HG02623 (cell line): Measurements from ENCODE around the gene HSD17B1.
"Not testable (repeated sequence)": the region's sequence is repeated elsewhere in the genome, so short reads cannot be mapped to it uniquely, and the experiment has no call there.

Experiments
- ATAC-seq: cut with Tn5 transposase; IDR thresholded peaks from one replicate; pipeline ENCODE4 v1.9.1; 2021; ENCODE audit warnings: moderate library complexity; ENCODE audit not compliant: unreplicated experiment

Gene HSD17B1, protein sequence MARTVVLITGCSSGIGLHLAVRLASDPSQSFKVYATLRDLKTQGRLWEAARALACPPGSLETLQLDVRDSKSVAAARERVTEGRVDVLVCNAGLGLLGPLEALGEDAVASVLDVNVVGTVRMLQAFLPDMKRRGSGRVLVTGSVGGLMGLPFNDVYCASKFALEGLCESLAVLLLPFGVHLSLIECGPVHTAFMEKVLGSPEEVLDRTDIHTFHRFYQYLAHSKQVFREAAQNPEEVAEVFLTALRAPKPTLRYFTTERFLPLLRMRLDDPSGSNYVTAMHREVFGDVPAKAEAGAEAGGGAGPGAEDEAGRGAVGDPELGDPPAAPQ

DNA sequence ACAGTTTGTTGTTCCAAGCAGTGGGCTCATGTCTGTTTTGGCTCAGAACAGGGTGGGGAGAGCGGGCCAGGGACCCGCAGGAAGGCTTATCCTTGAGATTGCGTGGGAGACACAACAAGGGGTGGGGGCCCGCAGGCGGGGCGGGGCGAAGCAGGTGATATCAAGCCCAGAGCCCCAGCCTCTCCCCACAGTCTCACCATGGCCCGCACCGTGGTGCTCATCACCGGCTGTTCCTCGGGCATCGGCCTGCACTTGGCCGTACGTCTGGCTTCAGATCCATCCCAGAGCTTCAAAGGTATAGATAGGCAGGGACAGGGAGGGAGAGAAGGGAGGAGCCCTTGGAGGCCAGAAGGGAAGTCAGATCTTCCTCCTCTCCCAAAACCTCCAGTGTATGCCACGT is at the start of gene HSD17B1:
Gene HSD17B1 (plus strand): TSS at position 188 of the 400 bp plus-strand sequence. CDS start 11 bp downstream, at position 199.
- not testable (repeated sequence) for ATAC-seq

GRCh38 chr17:42502926-42503325 is 49.8 kb upstream of the HSD17B1 start:
- ATAC-seq = no peak

GRCh38 chr17:42507671-42508070 is 45.1 kb upstream of the HSD17B1 start:
- ATAC-seq = no peak

- ATAC-seq = no peak
Measured at GRCh38 chr17:42508426-42509165, 44.1 kb upstream of the HSD17B1 start.

DNA sequence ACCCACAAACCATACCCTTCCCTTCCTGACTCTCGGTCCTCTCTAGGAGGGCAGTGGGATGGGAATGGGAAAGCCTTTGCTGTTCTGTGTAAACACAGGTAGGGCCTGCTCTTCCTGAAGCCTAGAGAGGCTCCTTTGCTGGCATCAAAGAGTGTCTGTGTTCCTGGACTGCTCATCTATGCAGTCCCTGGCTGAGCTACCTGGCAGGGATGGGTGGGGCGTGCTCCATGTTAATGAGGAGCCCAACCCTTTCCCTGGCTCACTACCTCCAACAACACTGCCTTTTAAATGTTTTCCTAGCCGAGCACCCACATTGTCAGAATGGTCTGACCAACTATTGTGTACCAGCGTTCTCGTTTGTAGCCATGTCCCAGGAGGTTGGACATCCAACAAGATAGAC is 43.3 kb upstream of the HSD17B1 start:
- ATAC-seq = no peak

DNA sequence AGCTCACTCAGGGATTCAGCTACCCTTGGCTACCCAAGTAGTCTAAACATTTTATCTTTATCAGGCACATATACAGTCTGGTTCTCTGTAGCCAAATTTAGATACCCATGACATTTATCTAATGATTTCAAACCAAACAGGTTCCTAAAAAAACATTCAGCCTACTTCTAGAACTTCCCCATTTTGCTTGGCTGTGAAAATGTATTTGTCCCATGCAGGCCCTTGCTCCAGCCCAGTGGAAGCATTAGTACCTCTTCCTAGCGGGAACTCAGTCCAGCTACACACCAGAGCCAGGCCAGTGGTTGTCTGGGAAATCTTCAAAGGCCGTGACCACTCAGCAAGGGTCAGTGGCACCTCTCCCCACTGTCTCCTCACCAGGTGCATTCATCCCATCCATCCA is 42.9 kb upstream of the HSD17B1 start:
- ATAC-seq = no peak

DNA sequence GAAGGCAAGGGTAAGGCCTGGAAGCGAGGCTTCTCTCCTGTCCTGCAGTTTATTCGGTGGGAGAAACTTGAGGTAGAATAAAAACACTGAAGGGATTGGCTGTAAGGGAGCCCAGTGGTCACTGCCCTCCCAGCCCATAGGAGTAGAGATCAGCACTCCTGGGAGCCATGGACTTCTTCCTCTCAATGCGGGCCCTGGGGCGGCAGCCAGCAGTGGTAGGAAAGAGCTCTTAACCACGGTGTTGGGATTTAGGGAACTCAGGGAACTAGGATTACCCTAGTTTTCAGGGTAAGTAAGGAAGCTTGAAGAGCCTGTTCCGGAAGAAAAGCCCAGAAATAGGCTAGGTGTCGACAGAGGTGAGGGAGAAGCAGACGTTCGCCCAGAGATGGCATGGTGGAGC is 40.5 kb upstream of the HSD17B1 start:
- ATAC-seq = no peak

DNA sequence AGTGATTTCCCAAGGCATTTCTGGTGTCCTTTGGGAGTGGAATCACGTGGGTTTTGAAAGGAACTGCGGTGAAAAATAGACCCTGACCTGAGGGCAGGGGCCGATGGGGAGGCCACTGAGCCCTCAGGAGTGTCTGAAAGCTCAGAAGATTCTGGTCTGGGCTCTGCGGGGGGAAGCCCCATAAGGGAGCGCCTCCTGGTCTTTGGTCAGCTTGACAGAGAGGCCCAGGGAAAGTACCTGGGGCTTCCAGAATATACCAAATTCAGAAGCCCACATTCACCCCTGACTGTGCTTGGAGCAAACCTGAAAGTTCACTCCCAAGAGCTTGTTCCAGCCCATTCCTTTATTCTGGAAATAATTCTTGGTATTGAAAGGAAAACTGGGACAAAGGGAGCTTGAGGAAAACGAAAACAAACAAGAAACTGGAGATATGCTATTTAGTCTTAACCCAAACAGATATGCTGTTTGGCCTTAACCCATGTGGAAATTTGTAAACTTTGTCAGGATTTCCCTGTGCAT is 39.9 kb upstream of the HSD17B1 start:
- no peak for ATAC-seq

DNA sequence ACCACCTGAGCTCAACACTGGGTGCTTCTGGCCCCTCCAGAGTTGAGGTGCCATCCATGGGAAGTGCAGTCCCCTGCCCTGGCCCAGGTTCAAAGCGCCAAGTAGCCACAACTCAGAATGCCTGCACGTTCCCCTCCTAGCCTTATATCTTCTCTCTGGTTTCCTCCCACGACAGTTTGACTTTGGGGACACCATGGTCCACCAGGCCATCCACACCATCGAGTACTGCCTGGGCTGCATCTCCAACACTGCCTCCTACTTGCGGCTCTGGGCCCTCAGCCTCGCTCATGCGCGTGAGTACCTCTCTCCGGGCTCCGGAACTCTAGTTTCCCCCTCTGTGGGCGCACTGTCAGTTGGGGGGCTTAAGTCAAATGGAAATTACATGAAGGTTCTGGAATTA is 39.0 kb upstream of the HSD17B1 start:
- ATAC-seq = no peak

- ATAC-seq = no peak
Measured at GRCh38 chr17:42514279-42514678, 38.4 kb upstream of the HSD17B1 start.

GRCh38 chr17:42514867-42515266 is 37.9 kb upstream of the HSD17B1 start:
- no peak for ATAC-seq

DNA sequence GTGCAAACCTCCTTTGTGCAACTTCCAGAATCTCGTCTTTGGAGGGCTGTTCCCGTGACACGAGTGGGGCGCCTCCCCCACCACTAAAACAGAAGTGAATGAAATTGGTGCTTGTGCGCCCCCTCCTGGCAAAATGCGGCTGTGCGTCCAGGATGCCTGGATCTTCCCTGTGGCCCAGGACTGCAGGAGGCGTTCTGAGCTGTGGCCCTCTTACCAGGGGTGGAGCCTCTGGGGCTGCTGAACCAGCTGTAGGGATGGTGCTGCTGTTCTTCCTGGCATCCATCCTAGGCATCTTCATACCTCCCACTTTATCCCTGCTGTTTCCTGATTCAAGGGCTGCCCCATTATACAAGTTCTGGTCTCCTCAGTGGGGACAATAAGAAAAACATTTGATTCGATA is 35.2 kb upstream of the HSD17B1 start:
- ATAC-seq = no peak

DNA sequence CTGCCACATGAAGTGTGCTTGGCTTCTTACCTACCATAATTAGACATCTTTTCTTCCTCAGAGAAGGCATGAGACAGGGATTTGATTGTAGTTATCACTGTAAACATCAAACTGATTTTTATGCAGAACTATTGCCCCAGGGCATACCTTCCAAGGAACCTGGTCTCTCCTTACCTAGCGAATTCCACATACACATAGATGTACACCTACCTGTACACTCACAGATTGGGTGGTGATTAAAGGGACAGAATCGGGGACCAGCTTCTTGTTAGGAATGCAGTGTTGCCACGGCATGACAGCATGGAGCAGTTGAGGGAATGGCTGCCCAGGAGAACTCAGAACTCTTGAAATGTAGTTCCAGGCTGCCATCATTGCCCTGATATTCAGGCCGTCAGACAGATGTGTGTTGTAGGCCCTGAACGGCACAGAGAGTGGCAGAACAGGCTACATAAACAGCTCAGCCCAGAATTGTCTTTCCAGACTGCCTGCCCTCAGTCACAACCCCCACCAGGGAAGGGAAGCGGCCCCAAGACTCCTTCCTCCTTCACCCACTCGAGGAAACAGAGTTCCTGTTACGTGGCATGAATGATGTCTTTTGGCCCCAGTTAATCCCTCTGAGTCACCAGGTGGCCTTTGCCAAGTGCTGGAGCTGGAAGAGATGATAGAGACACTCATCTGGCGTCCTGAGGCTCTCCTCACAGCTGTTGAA is 34.5 kb upstream of the HSD17B1 start:
- ATAC-seq = no peak

DNA sequence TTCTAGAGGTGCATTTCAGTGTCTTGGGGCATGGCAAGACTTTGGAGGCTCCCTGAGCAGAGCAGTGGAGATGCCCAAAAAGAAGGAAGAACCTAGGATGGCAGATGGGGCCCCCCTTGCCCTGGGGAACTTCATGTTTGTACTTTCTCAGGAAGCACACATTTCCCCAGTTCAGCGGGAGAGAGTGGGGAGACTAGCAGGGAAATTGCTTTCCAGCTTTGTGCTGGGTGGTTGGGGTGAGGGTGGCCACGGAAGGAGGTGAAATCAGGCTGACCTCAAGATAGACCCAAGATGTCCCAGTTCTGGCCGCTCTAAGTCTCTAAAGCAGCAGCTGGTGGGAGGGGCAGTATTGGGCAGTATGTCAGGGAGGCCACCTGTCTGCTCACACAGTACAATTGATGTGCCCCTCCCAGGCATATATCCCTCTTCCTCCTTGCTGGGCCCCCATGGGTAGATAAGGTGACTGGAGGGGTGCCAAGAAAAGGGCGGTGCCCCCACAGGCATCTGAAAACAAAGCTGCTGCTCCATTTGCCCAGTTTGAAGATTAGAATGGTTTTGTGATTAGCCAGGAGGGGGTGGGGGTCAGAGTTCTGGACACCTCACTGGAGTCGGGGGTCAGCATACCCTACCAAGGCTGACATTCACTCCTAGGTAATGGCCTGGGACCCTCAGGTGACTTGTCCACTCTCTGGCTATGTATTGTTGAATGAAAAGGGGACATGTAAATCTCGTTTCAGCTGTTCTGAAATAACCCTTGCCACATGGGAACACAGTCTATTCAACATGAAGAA is 33.8 kb upstream of the HSD17B1 start:
- ATAC-seq = no peak

GRCh38 chr17:42519546-42520491 is 32.9 kb upstream of the HSD17B1 start:
- ATAC-seq = no peak

DNA sequence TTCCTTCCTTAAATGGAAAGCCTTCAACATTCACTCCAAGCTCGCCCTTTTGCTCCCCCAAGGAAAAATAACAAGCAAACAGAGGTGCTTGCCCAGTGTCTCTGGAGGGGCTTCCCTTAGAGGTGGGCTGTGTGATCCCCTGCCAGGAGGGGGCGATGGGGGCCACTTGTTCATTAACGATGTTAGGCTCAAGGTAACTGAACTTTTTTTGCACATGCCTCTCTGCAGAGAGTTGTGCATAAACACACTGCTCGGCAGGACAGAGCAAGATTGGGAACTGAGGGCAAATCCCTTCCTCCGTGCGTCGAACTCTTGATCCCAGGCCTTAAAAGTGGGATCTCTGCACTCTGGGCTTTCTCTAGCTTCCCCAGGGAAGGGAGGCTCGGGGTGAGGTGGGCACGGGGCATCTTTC is 32.2 kb upstream of the HSD17B1 start:
- ATAC-seq = no peak

DNA sequence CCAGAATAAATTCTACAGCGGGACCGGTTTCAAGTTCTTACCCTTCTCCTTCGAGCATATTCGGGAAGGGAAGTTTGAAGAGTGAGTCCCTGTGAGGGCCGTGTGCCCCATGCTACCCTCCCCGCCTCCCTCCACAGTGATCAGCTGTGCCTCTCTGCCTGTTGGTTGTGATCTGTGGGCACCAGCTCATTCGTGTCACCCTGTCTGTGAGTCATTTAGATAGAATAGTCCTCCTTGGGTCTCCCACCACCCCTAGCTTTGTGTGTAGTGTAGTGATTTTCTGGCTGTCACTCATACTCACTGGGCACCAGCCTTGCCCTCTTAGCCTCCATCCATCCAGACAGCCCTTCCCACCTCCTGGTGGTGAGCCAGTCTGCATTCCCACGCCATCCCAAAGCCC is 31.7 kb upstream of the HSD17B1 start:
- ATAC-seq = no peak

DNA sequence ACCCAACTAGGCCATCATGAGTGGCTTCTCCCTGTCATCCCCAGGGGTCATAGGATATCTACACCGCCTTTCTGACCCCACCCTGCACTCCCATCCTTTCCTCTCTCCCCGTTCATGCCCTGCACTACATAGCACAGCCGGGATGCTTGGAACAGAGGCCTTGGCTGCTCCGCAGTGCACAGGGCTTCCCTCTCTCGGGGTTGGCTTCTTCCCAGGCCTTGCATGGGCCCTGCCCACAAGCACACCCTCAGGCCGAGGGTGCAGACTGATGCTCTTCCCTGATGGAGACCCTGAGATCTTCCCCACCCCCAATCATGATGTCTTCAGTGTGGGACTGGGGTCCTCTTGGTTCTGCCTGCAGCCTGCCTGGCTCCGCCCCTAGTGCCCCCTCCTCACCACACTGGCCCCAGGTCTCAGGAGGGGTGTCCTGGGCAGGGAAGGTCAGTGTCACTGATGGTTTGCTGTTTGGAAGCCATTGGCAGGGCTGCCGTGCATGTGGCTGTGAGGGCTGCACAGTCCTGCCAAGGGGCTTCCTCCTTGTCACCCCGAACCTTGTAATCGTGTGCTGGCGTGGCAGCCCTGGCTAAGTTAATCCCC is 31.0 kb upstream of the HSD17B1 start:
- ATAC-seq = no peak

GRCh38 chr17:42522263-42522790 is 30.4 kb upstream of the HSD17B1 start:
- ATAC-seq = no peak
